H9 (cell line): ENCODE data around the gene SERPINH1. TPM values are rescaled to one million over a fixed set of nuclear protein-coding genes. Genes with fewer than 3 reads are reported as not detected.

Experiments
- DNase-seq: peaks from one replicate; pipeline ENCODE4 v3.0.0-alpha.2; 2017
- H2AFZ ChIP-seq: one replicate; pipeline ENCODE4 v1.6.1; 2013; ENCODE audit warnings: mild to moderate bottlenecking, low read length, control low read depth, moderate library complexity
- H2AK5ac ChIP-seq: 2 replicates; pipeline ENCODE4 v1.6.1; 2013; ENCODE audit warnings: low read length, control low read depth, mixed read lengths; ENCODE audit not compliant: insufficient read length
- H2BK120ac ChIP-seq: one replicate; pipeline ENCODE4 v1.6.1; 2013; ENCODE audit warnings: low read depth, mild to moderate bottlenecking, low read length, control low read depth, inconsistent platforms; ENCODE audit not compliant: poor library complexity, severe bottlenecking
- H2BK12ac ChIP-seq: 2 replicates; pipeline ENCODE4 v1.6.1; 2013; ENCODE audit warnings: low read length, control low read depth, mixed read lengths, low read depth; ENCODE audit not compliant: insufficient read length
- H2BK15ac ChIP-seq: 2 replicates; pipeline ENCODE4 v1.6.1; 2013; ENCODE audit warnings: low read depth, low read length, control low read depth
- H2BK20ac ChIP-seq: one replicate; pipeline ENCODE4 v1.6.1; 2013; ENCODE audit warnings: low read depth, mild to moderate bottlenecking, low read length, control low read depth, inconsistent platforms; ENCODE audit not compliant: poor library complexity, severe bottlenecking
- H2BK5ac ChIP-seq: 2 replicates; pipeline ENCODE4 v1.6.1; 2013; ENCODE audit warnings: low read length, control low read depth, mixed read lengths; ENCODE audit not compliant: insufficient read length
- H3K14ac ChIP-seq: 2 replicates; pipeline ENCODE4 v1.6.1; 2013; ENCODE audit warnings: low read length, control low read depth; ENCODE audit not compliant: insufficient read depth
- H3K18ac ChIP-seq: 2 replicates; pipeline ENCODE4 v1.6.1; 2013; ENCODE audit warnings: low read depth, mild to moderate bottlenecking, mixed read lengths, low read length, control low read depth; ENCODE audit not compliant: insufficient read length
- H3K23ac ChIP-seq: 2 replicates; pipeline ENCODE4 v1.6.1; 2013; ENCODE audit warnings: low read length, control low read depth, mixed read lengths, low read depth; ENCODE audit not compliant: insufficient read length
- H3K23me2 ChIP-seq: 2 replicates; pipeline ENCODE4 v1.6.1; 2013; ENCODE audit warnings: low read depth, mild to moderate bottlenecking, mixed read lengths, low read length, control low read depth; ENCODE audit not compliant: insufficient read length, poor library complexity, severe bottlenecking
- H3K27ac ChIP-seq: 2 replicates; pipeline ENCODE4 v1.5.1; 2013; ENCODE audit warnings: low read length, control low read depth, mixed read lengths, low read depth; ENCODE audit not compliant: insufficient read length
- H3K27me3 ChIP-seq: 2 replicates; pipeline ENCODE4 v1.6.1; 2013; ENCODE audit warnings: low read length, control low read depth, inconsistent platforms; ENCODE audit not compliant: insufficient read depth
- H3K4ac ChIP-seq: 2 replicates; pipeline ENCODE4 v1.6.1; 2013; ENCODE audit warnings: low read depth, mild to moderate bottlenecking, control low read depth, inconsistent platforms, low read length, moderate library complexity
- H3K4me1 ChIP-seq: 2 replicates; pipeline ENCODE4 v1.6.1; 2013; ENCODE audit warnings: low read length, control low read depth, inconsistent platforms; ENCODE audit not compliant: insufficient read depth
- H3K4me2 ChIP-seq: 2 replicates; pipeline ENCODE4 v1.6.1; 2013; ENCODE audit warnings: low read length, control low read depth, mixed read lengths; ENCODE audit not compliant: insufficient read length, insufficient read depth
- H3K56ac ChIP-seq: 2 replicates; pipeline ENCODE4 v1.6.1; 2013; ENCODE audit warnings: low read depth, mild to moderate bottlenecking, mixed read lengths, low read length, control low read depth; ENCODE audit not compliant: insufficient read length
- H3K79me1 ChIP-seq: 2 replicates; pipeline ENCODE4 v1.6.1; 2013; ENCODE audit warnings: low read depth, mild to moderate bottlenecking, moderate library complexity, low read length, control low read depth, inconsistent platforms; ENCODE audit not compliant: insufficient read depth, poor library complexity, severe bottlenecking
- H3K79me2 ChIP-seq: 2 replicates; pipeline ENCODE4 v1.6.1; 2013; ENCODE audit warnings: low read length, control low read depth, inconsistent platforms; ENCODE audit not compliant: insufficient read depth
- H3K9ac ChIP-seq: 2 replicates; pipeline ENCODE4 v1.6.1; 2013; ENCODE audit warnings: low read length, control low read depth, mixed read lengths; ENCODE audit not compliant: insufficient read length; ENCODE audit errors: extremely low read depth
- H3K9me3 ChIP-seq: one replicate; pipeline ENCODE4 v1.6.1; 2013; ENCODE audit warnings: low read depth, low read length, inconsistent platforms; ENCODE audit not compliant: control insufficient read depth
- H3T11ph ChIP-seq: one replicate; pipeline ENCODE4 v1.6.1; 2013; ENCODE audit warnings: mild to moderate bottlenecking, low read length, control low read depth, inconsistent platforms
- H4K20me1 ChIP-seq: one replicate; pipeline ENCODE4 v1.6.1; 2013; ENCODE audit not compliant: control insufficient read depth, insufficient read length, insufficient read depth
- H4K5ac ChIP-seq: 2 replicates; pipeline ENCODE4 v1.6.1; 2013; ENCODE audit warnings: low read depth, mild to moderate bottlenecking, mixed read lengths, low read length, control low read depth; ENCODE audit not compliant: insufficient read length
- H4K8ac ChIP-seq: replicated peaks from 2 replicates; pipeline ENCODE4 v1.6.1; 2013; ENCODE audit warnings: low read length, control low read depth, mixed read lengths, low read depth; ENCODE audit not compliant: insufficient read length
- H4K91ac ChIP-seq: 2 replicates; pipeline ENCODE4 v1.6.1; 2013; ENCODE audit warnings: low read depth, mild to moderate bottlenecking, moderate library complexity, mixed read lengths, low read length, control low read depth; ENCODE audit not compliant: insufficient read length
- H3K27ac Mint-ChIP-seq, 3 experiments: 2 replicates in 2 of 3; 3 replicates in 1 of 3; pipeline ENCODE4 v1.8.0; 2020 to 2021; ENCODE audit warnings: mixed read lengths in 3 of 3, mild to moderate bottlenecking in 1 of 3, moderate library complexity in 1 of 3
- H3K27me3 Mint-ChIP-seq: 2 replicates; pipeline ENCODE4 v1.8.0; 2021; ENCODE audit warnings: low read depth, mild to moderate bottlenecking, moderate library complexity, mixed read lengths
- H3K36me3 Mint-ChIP-seq, 3 experiments: 2 replicates in 2 of 3; 3 replicates in 1 of 3; pipeline ENCODE4 v1.8.0; 2020 to 2021; ENCODE audit warnings: low read depth in 3 of 3, mixed read lengths in 3 of 3; ENCODE audit not compliant: insufficient read depth in 1 of 3
- H3K4me1 Mint-ChIP-seq, 2 experiments: 2 replicates each; pipeline ENCODE4 v1.8.0; 2020; ENCODE audit warnings: mixed read lengths in 2 of 2
- H3K4me3 Mint-ChIP-seq, 2 experiments: 2 replicates in 1 of 2; 3 replicates in 1 of 2; pipeline ENCODE4 v1.8.0; 2020 to 2021; ENCODE audit warnings: mild to moderate bottlenecking in 2 of 2, mixed read lengths in 2 of 2, moderate library complexity in 1 of 2
- H3K9me3 Mint-ChIP-seq, 2 experiments: 2 replicates in 1 of 2; 3 replicates in 1 of 2; pipeline ENCODE4 v1.8.0; 2020; ENCODE audit warnings: mild to moderate bottlenecking in 2 of 2, mixed read lengths in 2 of 2, moderate library complexity in 1 of 2
- CTCF ChIP-seq: fragments of 200-600 bp; sonication (generic); conservative IDR thresholded peaks from 3 replicates; pipeline ENCODE4 v1.8.0; 2021; ENCODE audit warnings: antibody characterized with exemption, mild to moderate bottlenecking
- WGBS: extraction: QIAGEN DNeasy Blood & Tissue Kit; methylation state at CpG from one replicate; pipeline ENCODE4 v1.1.7; 2013; ENCODE audit warnings: missing lambda C conversion rate, low lambda C conversion rate, mixed read lengths; ENCODE audit not compliant: insufficient read length; ENCODE audit errors: extremely low coverage; 5-methylcytosine and 5-hydroxymethylcytosine counted together
- total RNA-seq: library from RNA; stranded (reverse); gene quantifications from 2 replicates; pipeline ENCODE4 v1.2.1, GENCODE V29; 2021

Gene SERPINH1
- total RNA-seq, 1 experiment from 2014 or later, result 253 TPM

GRCh38 chr11:75578977-75579376 is 16.9 kb downstream of the SERPINH1 start:
- H3K23me2 ChIP-seq, result peaks cover 6% of the 10 kb centered on the region
- no peaks in the 10 kb centered on the region for H3K27me3 ChIP-seq
- no CpG with 5 or more reads among the region's 1 CpG for WGBS
- H3K14ac ChIP-seq, result no peak overlapping the region
- H4K20me1 ChIP-seq, result no peaks in the 10 kb centered on the region
- H4K5ac ChIP-seq, result no peak overlapping the region
- H3K4me1 ChIP-seq, result no peaks in the 10 kb centered on the region; the same call in 1 of the 2 replicates
- H3K79me1 ChIP-seq, result no peaks in the 10 kb centered on the region
- H2BK12ac ChIP-seq, result no peak overlapping the region
- no peak overlapping the region for H3K4me2 ChIP-seq
- no peak overlapping the region for H2BK15ac ChIP-seq
- H3K23ac ChIP-seq, result no peak overlapping the region
- H3K9ac ChIP-seq, result no peak overlapping the region
- Mint-ChIP-seq H3K36me3 (peaks cover 0 to 10% (median 2%) of the 10 kb centered on the region in 3 experiments; a peak in 4 of 7 replicates), H3K4me3 (no peak overlapping the region), H3K4me1 (peaks cover 21 to 23% of the 10 kb centered on the region in 2 experiments), H3K27me3 (peaks cover 11% of the 10 kb centered on the region), H3K9me3 (no peaks in the 10 kb centered on the region), H3K27ac (no peak overlapping the region)
- DNase-seq, result no peak
- H4K91ac ChIP-seq, result no peak overlapping the region
- no peak overlapping the region for H3T11ph ChIP-seq
- H2AFZ ChIP-seq, result no peak overlapping the region
- H2AK5ac ChIP-seq, result no peak overlapping the region
- H3K4ac ChIP-seq, result no peak overlapping the region
- no peak overlapping the region for H3K18ac ChIP-seq
- no peak for TF ChIP-seq CTCF
- H2BK120ac ChIP-seq, result no peak overlapping the region
- no peaks in the 10 kb centered on the region for H3K79me2 ChIP-seq
- H3K27ac ChIP-seq, result no peak overlapping the region
- no peak overlapping the region for H2BK20ac ChIP-seq
- H3K9me3 ChIP-seq, result no peaks in the 10 kb centered on the region
- no peak overlapping the region for H2BK5ac ChIP-seq
- no peak overlapping the region for H3K56ac ChIP-seq
- no peak overlapping the region for H4K8ac ChIP-seq
